ENCODE measurements around the gene SIRPD.

DNA sequence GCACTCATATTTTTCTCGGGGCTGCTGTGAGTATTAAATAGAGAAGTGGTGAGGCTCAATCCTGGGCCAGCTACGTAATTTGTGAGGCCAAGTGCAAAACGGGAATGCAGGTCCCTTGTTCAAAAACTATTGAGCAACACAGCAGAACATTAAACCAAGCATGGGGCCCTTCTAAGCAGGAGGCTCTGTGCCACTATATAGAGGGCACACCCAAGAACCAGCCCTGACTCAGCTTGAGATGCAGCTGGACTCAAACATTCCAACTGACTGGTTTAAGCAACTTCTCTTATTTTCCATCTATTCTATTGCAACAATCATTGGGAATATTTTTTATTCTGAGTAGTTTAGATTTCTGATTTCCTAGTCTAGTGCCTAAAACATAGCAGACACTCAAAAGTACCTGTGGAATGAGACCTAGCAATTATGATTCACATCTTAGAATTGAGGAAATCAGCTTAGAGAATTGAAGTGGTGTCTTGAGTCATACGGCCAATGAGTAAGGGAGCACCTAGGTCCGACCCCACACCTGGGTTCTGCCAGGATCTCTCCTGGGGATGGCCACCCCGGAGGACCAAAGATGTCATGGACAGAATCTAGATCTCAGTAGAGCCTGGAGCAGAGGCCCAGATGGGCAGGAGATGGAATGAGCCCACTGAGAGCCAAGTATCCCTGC is 67.6 kb downstream of the SIRPD start:
- TF ChIP-seq, protein P1, sequence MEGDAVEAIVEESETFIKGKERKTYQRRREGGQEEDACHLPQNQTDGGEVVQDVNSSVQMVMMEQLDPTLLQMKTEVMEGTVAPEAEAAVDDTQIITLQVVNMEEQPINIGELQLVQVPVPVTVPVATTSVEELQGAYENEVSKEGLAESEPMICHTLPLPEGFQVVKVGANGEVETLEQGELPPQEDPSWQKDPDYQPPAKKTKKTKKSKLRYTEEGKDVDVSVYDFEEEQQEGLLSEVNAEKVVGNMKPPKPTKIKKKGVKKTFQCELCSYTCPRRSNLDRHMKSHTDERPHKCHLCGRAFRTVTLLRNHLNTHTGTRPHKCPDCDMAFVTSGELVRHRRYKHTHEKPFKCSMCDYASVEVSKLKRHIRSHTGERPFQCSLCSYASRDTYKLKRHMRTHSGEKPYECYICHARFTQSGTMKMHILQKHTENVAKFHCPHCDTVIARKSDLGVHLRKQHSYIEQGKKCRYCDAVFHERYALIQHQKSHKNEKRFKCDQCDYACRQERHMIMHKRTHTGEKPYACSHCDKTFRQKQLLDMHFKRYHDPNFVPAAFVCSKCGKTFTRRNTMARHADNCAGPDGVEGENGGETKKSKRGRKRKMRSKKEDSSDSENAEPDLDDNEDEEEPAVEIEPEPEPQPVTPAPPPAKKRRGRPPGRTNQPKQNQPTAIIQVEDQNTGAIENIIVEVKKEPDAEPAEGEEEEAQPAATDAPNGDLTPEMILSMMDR (IDR thresholded peaks at IDR 0.05): no peak
- no peak for TF ChIP-seq POLR2A (IDR thresholded peaks at IDR 0.05)
